Upper lobe of right lung (tissue), 1 donor: ENCODE data around the gene OGFR. TPM values are rescaled to one million over a fixed set of nuclear protein-coding genes. Genes with fewer than 3 reads are reported as not detected.

Experiments used
- ATAC-seq: fragments of 200-7000 bp; cut with Tn5 transposase; one replicate; pipeline ENCODE4 v1.9.1; 2020; ENCODE audit warnings: mild to moderate bottlenecking, moderate library complexity
- DNase-seq: peaks from one replicate; pipeline ENCODE4 v3.0.0-alpha.2; 2020
- H3K27ac ChIP-seq: fragments of 200-600 bp; one replicate; pipeline ENCODE4 v1.8.0; 2022
- H3K27me3 ChIP-seq: fragments of 200-600 bp; one replicate; pipeline ENCODE4 v1.8.0; 2022; ENCODE audit warnings: mild to moderate bottlenecking
- H3K36me3 ChIP-seq: fragments of 200-600 bp; one replicate; pipeline ENCODE4 v1.8.0; 2022
- H3K4me1 ChIP-seq: fragments of 200-600 bp; one replicate; pipeline ENCODE4 v1.8.0; 2022
- H3K4me3 ChIP-seq: fragments of 200-600 bp; one replicate; pipeline ENCODE4 v1.8.0; 2022; ENCODE audit warnings: mild to moderate bottlenecking
- H3K9me3 ChIP-seq: fragments of 200-600 bp; one replicate; pipeline ENCODE4 v1.8.0; 2022
- CTCF ChIP-seq: fragments of 200-600 bp; IDR thresholded peaks from one replicate; pipeline ENCODE4 v1.8.0; 2022; ENCODE audit warnings: antibody characterized with exemption
- intact Hi-C: fragments of 100-400 bp; cut with DNase I; formaldehyde crosslinking; loops from one replicate; pipeline ENCODE4 v1.11.0; 2022
- total RNA-seq: library from RNA; stranded (reverse); fragmentation: NEBNext Ultra II Directional; extraction: Animal tissue kit (Norgen Biotek cat#: 25700); gene quantifications from one replicate; pipeline ENCODE4 v1.2.1, GENCODE V29; 2021
- donor health status: DM: no; HTN: yes; CAD: no; lungs with severe emphysema.

The OGFR gene
- total RNA-seq, 1 donor from 2014 or later = 58.2 TPM

- Histone ChIP-seq H3K36me3 (no peaks in the 10 kb centered on the region), H3K9me3 (no peaks in the 10 kb centered on the region), H3K4me1 (peaks cover 29% of the 10 kb centered on the region), H3K4me3 (no peak overlapping the region), H3K27me3 (peaks cover 44% of the 10 kb centered on the region), H3K27ac (no peak overlapping the region)
- no peak for ATAC-seq
- intact Hi-C loops = no loop called here
- no peak for TF ChIP-seq CTCF
- no peak for DNase-seq
Observed at GRCh38 chr20:62820208-62820961, 15.8 kb downstream of the OGFR start.

- Histone ChIP-seq H3K9me3 (no peaks in the 10 kb centered on the region), H3K27me3 (peaks cover 36% of the 10 kb centered on the region), H3K4me1 (peaks cover 21% of the 10 kb centered on the region), H3K27ac (no peak overlapping the region), H3K36me3 (no peaks in the 10 kb centered on the region), H3K4me3 (no peak overlapping the region)
- TF ChIP-seq CTCF = no peak
- no peak for DNase-seq
- no peak for ATAC-seq
- intact Hi-C loops = no loop called here
Observed at GRCh38 chr20:62820962-62821725, 16.5 kb downstream of the OGFR start.

GRCh38 chr20:62821726-62822210 is 17.1 kb downstream of the OGFR start:
- intact Hi-C loops = no loop called here
- H3K4me1 ChIP-seq = peaks cover 16% of the 10 kb centered on the region
- DNase-seq (no peak), ATAC-seq (no peak)
- H3K4me3 ChIP-seq = no peak overlapping the region
- TF ChIP-seq CTCF = no peak
- H3K36me3 ChIP-seq = no peaks in the 10 kb centered on the region
- peaks cover 30% of the 10 kb centered on the region for H3K27me3 ChIP-seq
- no peak overlapping the region for H3K27ac ChIP-seq
- H3K9me3 ChIP-seq = no peaks in the 10 kb centered on the region

- TF ChIP-seq CTCF = no peak
- Histone ChIP-seq H3K9me3 (no peaks in the 10 kb centered on the region), H3K4me1 (peaks cover 16% of the 10 kb centered on the region), H3K27me3 (peaks cover 26% of the 10 kb centered on the region), H3K4me3 (no peak overlapping the region), H3K36me3 (no peaks in the 10 kb centered on the region), H3K27ac (no peak overlapping the region)
- intact Hi-C loops = no loop called here
- DNase-seq (no peak), ATAC-seq (no peak)
Observed at GRCh38 chr20:62822239-62822787, 17.7 kb downstream of the OGFR start.

- H3K27me3 ChIP-seq = peaks cover 19% of the 10 kb centered on the region
- H3K36me3 ChIP-seq = no peaks in the 10 kb centered on the region
- H3K4me1 ChIP-seq = peaks cover 16% of the 10 kb centered on the region
- no peak overlapping the region for H3K4me3 ChIP-seq
- ATAC-seq (no peak), DNase-seq (no peak)
- TF ChIP-seq CTCF = no peak
- no peaks in the 10 kb centered on the region for H3K9me3 ChIP-seq
- intact Hi-C loops = no loop called here
- H3K27ac ChIP-seq = no peak overlapping the region
Observed at GRCh38 chr20:62822788-62823651, 18.4 kb downstream of the OGFR start.
